ENCODE measurements around the gene MYO1F.
"Not testable (repeated sequence)": the region's sequence is repeated elsewhere in the genome, so short reads cannot be mapped to it uniquely, and the experiment has no call there.

Gene MYO1F

DNA sequence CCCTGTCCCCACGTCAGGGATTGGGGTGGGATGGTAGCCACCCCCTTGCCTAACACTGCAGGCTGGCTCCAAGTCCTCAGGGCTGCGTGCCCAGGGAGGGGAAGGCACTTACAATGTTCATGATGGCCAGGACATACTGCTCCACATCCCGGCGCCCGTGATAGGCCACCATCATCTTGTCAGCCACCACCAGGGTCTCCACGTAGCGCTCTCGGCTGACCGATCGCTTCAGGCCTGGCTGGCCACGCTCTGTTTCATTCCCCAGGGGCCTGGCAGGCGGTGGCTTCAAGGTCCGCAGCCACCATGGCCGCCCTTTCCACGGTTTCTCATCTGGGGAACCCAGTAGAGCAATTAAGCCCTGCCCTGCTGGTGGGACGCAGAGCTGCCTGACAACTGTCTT lies 23.6 kb upstream of the MYO1F start:
- DNase-seq (ENCODE audit: insufficient read length, low spot score) (no peak), FAIRE-seq (no peak)

DNA sequence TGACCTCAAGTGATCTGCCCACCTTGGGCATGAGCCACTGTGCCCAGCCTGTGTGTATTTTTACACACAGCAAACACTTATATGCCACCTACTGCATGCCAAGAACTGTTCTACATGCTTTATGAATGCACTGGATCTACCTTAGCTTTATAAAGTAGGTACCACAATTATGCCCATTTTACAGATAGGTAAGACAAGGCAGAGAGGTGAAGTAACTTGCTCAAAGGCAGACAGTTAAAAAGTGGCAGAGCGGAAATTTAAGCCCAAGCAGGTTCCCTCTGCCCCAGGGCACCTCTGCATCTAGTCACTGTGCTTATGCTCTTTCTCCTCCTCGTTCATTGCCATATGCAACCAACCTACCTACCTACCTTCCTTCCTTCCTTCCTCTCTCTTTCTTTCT lies 22.8 kb upstream of the MYO1F start:
- FAIRE-seq, result no peak
- DNase-seq (ENCODE audit: insufficient read length, low spot score), result no peak

DNA sequence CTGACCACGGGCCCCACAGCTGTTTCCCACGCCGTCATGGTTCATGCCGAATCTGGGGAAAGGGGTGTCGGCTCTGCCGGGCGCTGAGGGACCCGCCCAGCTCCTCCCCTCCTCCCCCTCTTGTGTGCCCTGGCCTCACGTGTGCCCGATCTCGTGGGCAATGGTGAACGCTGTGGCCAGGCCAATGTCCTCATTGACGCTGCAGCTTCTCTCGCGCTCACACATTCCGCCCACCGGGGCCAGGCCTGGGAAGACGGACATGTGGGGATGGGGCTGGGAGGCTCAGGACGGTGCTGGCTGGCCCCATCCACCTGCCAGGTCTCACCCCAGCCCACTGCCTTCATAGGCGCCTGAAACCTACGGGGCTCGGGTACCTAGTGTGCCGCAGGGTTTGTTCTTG lies 18.9 kb upstream of the MYO1F start:
- DNase-seq (ENCODE audit: insufficient read length, low spot score), result no peak
- FAIRE-seq, result no peak

DNA sequence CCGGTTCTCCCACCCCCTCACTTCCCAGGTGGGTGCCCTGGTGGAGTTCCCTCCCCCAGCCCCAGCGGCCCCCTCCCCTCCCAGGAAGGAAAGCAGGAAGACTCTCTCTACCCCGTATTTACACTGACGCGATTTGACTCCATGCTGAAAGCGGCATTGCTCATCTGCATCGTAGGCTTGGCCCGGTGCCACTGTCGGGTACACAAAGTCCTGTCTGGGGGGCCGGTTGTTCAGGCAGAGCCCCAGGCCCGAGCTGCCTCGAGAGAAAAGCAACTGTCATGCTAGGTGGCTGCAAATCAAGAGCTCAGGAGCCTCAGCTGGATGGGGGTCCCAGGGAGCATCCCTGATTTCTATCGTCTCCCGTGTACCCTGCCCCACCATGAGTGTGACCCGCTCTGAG lies 18.4 kb upstream of the MYO1F start:
- FAIRE-seq (no peak), DNase-seq (ENCODE audit: insufficient read length, low spot score) (no peak)

DNA sequence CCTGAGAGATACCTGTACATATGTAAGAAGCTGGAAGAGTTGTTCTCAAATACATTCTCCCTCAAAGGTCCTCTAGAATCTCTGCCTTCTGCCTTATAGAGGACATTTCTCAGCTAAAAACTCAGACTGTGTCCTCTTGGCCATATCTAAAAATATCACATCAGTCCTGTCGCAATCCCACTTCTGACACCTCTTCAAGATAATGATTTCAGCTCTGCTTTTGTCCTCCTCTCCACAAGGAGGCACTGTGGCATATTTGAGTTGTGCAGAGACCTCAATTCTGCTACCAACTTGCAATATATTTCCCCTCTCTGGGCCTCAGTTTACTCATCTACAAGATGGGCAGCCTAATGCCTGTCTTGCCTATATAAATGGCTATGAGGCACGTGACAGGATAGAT lies 16.7 kb upstream of the MYO1F start:
- FAIRE-seq (no peak), DNase-seq (ENCODE audit: insufficient read length, low spot score) (no peak)

DNA sequence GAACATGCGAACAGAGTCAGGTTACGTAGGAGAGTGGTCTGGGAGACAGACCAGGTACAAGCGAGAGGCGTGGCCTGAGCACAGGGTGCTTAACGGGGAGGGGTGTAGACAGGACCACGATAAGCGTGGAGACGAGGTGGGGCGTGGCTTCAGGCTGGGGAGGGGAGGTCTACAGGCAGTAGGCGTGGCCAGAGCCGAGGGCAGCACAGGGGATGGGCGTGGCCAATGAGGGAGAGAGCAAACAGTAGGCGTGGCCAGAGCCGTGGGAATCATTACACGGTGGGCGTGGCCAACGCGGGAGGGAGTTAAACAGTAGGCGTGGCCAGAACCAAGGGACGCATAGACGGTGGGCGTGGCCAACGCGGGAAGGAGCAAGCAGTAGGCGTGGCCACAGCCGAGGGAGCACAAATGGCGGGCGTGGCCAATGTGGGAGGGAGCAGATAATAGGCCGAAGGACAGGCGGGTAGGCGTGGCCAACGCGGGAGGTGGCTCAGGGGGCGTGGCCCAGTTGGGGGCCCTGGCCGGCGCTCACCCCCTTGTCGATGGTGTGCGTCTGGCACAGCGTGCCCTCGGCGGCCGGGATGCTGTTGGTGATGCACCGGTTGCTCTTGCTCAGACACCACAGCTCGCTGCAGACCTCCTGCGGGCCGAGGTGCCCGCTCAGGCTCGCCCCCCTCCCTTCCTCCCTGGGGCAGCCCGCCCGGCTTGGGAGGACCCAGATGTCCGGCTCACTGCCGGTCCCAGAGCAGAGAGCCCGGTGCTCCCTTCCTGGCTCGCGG lies 15.2 kb upstream of the MYO1F start:
- FAIRE-seq, result no peak
- DNase-seq (ENCODE audit: insufficient read length, low spot score), result no peak

DNA sequence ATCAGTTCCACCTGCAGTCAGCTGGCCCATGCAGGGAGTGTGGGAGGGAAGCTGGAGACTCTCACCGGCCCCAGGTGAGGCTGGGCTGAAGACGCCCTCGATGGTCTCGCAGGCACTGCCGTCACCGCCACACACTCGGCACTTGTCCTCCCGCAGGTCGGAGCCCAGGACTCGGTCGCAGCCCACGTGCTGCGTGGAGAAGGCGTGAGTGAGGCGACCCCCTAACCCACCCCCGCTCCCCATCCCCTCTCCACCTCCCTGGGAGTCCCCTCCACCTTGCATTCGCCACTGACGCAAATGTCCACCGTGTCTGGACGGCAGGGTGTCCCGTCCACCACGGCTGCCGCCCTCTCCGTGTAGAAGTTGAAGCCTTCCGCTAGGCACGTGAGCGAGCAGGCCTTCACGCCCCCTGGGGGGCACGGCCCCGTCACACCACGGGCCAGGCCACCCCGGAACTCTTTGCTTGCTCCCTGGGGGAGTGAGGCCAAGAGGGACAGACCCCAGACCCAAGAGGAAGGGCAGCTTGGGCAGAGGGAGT lies 12.0 kb upstream of the MYO1F start:
- no peak for DNase-seq (ENCODE audit: insufficient read length, low spot score)
- FAIRE-seq, result no peak

DNA sequence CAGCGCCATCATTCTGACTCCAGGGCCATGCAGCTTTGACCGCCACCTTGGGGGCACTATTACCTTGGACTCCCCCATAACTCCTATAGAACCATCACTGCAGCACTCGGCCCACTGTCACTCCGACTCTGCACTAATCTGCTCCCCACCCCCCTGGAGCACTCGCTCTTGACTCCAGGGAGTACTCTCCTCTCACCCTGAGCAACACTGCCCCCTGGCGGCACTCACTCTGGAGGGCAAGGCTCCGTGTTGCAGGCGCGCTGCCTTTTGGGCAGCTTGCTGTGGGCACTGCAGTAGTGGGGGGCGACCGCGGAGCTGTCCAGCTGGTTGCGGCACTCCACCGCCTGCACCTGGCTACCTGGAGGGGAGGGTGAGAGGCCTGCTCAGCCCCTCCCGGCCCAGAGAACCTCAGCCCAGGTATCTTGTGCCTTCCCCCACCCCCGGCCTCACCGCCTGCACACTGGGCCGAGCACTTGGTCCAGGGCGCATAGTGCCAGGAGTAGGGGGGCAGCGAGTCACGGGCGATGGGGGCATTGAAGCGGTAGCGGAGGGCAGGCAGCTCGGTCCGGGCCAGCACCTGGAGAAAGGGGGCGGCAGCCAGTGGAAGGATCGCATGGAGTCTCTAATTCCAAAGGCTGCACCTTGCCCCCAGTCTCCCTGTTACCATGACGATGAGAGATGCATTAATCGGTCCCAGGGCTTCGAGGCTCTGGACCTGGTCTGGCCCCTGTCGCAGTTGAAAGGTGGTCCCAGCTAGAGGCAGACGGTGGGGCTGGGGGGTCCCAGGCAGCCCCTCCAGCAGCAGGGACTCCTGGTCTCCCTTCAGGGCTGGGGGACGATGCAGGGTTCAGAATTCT lies 8.9 kb upstream of the MYO1F start:
- DNase-seq (ENCODE audit: insufficient read length, low spot score), result peak; percentile 63
- no peak for FAIRE-seq

DNA sequence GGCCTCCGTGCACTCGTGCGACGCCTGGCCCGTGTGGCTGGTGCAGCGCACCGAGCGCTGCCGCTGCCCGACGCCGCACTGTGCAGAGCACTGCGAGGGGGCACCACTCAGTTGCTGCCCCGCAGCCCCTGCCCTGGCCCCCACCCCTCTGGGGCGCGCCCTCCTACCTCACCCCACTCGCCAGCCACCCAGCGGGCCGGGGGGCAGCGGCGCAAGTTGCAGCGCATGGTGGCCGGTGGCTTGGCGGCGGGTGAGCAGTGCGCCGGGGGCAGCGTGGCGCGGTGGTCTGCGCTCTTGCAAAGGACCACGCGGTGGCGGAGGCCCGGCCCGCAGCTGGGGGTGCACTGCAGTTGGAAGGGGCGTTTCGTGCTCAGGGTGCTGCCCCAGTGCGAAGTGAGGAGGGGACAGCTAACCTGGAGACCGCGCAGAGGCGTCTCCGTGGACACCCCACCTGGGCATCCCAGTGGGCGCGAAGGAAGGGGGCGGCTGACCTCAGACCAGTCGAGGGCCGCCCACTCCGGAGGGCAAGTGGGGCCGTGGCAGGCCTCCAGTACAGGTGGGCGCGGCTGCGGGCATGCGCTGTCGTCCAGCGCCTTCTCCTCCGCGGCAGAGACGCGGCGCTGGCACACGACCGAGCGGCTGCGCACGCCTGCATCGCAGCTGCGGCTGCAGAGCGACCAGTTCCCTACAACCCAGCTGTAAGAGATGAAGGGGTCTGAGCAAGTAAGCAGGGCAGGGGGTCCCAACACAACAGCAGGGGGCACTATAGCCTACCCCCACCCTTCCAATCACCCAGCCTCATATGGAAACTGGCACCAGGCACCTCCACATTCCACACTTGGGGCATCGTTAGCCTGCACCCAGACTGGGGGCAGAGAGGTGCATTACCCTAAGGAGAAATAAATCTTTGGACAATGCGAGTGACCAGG lies 8.0 kb upstream of the MYO1F start:
- no peak for FAIRE-seq
- DNase-seq (ENCODE audit: insufficient read length, low spot score), result no peak

DNA sequence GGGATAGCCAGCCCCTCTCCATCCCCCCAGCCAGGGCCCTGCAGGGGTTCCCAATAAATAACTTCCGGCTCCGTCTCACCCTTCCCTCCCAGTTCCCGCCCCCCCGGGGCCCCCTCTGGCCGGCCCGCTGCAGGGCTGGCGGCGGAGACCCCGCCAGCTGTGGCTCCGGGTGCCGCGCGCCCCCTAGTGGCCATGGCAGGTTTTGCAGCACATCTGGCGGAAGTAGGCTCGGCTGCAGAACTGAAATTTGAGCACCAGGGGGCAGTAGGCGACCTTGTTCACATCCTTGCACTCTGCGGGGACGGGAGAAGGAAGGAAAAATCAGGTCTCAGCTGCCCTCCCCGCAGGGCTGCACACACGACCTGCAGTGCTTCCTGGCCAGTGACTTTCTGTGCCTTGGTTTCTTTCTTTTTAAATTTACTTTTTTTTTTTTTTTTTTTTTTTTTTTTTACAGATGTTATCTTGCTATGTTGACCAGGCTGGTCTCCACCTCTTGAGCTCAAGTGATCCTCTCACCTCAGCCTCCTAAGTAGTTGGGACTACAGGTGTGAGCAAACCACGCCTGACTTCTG lies 3.6 kb upstream of the MYO1F start:
- FAIRE-seq (peak; percentile 90), DNase-seq (ENCODE audit: insufficient read length, low spot score) (peak; percentile 89)

DNA sequence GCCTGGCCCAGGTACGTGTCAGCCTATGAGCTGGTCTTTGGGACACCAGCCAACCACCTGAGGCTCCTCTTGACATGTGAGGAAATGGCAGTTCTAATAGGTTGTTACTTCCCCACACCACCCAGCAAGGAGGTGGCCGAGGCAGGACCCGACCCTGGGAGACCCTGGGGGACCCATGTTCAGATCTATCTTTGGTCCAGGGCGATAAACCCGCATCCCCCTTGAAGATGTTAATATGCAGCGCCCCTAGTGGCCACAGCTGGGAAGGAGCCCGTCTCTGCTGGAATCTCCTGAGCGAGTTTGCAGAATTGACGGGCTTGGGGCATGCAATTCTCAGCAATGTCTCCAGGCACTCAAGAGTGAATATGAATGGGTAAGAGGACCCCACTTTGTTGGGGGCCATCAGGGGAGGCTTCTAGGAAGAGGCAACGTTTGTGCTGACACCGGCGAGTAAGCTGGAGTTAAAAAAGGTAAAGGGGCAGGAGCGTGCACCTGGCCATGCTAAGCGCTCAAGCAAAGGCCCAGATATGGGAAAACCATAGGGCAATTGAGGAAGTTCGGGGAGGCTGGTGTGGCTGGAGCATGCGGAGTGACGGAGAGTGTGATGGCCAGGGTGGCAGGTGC lies 1.5 kb upstream of the MYO1F start:
- DNase-seq (ENCODE audit: insufficient read length, low spot score) (peak; percentile 69), FAIRE-seq (peak; percentile 84)

DNA sequence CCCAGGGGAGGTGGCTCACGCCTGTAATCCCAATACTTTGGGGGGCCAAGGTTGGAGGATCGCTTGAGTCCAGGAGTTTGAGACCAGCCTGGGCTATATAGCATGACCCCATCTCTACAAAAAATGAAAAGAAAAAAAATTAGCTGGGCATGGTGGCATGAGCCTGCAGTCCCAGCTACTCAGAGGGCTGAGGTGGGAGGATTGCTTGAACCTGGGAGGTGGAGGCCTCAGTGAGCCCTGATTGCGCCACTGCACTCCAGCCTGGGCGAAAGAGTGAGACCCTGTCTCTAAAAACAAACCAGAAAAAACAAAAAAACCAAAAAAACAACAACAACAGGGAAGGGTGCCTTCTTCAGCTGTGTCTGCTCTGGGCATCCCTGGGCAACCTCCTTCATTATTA lies 499 bp upstream of the MYO1F start:
- no peak for FAIRE-seq

DNA sequence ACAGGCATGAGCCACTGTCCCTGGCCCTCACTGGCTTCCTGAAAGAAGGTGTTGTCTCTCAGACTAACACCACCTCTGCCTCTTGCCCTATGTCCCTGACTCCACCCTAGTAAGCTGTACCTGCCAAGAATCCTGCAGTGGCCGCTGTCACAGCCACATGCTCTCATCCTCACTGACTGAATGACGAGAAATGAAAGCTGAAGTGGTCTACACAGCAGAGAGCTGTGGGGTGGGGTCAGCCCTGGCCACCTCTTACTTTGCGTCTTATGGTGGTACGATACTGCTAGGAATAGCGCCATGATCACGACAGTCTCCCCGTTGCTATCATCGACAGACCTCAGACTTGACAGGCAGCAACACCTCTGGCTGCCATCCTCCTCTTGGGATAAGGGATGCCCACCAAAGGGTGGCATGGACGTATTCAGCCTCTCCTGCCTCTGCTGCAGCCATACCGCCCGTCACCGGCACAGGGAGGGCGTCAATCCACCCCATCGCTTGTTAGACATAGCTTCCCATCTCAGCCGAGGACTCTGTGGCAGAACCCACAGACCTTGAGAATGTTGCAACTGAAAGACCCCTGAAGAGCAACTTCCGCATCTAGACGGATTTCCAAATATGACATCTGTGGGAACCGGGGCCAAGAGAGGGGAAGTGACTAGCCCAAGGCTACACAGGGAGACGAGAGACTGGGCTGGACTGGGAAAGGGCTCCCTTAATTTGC lies 809 bp downstream of the MYO1F start:
- FAIRE-seq, result no peak
- DNase-seq (ENCODE audit: insufficient read length, low spot score), result no peak

More for the DNA sequence above, 499 bp upstream of the MYO1F start:
- no peak for DNase-seq (ENCODE audit: insufficient read length, low spot score)

DNA sequence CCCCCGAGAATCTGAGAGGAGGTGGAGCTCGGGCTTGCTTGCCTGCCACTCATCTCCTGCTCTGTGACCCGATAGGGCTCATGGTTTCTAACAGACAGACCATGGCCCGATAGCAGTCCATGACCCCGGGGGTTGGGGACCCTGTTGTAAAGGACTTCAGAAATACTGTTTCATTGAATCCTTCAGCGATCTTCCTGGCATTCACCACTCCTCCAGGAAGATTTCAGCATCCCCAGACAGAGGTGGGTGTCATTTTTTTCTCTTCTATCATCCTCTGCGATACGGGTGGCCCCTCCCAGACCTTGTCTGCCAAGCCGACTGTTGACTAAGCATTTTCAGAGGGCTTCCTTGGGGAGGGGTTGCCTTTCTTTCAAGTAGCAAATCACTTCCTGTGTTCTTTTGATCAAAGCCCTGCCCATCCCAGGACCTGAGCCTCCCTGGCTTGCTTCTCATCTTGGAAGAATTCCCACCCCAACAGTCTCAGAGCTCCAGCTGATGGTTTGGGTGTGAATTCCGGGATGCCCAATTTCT lies 1.7 kb downstream of the MYO1F start:
- FAIRE-seq (no peak), DNase-seq (ENCODE audit: insufficient read length, low spot score) (no peak)

DNA sequence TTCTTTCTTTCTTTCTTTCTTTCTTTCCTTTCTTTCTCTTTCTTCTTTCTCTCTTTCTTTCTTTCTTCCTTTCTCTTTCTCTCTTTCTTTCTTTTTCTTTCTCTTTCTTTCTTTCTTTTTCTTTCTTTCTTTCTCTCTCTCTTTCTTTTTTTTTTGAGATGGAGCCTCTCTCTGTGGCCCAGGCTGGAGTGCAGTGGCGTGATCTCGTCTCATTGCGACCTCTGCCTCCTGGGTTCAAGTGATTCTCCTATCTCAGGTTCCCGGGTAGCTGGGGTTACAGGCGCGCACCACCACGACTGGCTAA lies 2.7 kb downstream of the MYO1F start:
- DNase-seq (ENCODE audit: insufficient read length, low spot score); FAIRE-seq: not testable (repeated sequence)

DNA sequence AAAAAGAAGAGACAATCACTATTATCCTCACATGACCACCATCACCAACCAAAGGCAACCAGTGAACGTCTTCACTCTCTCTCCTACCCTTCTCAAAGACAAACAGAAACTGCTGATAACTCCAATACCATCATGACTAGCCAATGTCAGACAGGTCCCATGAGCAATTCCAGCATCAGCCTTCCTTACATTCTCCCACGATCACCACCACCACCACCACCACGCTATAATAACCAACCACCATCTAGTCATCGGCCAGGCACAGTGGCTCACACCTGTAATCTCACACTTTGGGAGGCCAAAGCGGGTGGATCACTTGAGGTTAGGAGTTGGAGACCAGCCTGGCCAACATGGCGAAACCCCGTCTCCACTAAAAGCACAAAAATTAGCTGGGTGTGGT lies 3.9 kb downstream of the MYO1F start:
- no peak for DNase-seq (ENCODE audit: insufficient read length, low spot score)
- no peak for FAIRE-seq

DNA sequence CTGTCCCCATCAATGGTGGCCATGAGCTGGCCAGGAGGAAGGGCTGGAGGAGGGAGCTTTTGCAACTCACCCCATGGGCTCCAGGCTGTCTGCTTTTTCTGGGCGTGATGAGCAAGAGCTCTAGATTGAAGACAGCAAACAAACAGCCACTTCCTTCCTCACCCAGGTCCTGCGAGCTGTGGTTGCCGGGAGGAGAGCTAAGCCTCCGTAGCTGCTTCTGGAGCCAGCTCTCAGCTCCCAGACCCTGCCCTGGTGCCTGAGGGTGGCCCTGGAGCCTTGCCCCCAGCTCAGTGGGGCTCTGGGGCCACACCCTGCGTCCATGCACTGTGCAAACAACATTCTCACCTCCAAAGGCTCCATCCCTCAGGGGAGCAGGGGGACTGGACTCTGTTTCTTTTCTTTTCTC lies 6.2 kb downstream of the MYO1F start:
- FAIRE-seq (no peak), DNase-seq (ENCODE audit: insufficient read length, low spot score) (no peak)

DNA sequence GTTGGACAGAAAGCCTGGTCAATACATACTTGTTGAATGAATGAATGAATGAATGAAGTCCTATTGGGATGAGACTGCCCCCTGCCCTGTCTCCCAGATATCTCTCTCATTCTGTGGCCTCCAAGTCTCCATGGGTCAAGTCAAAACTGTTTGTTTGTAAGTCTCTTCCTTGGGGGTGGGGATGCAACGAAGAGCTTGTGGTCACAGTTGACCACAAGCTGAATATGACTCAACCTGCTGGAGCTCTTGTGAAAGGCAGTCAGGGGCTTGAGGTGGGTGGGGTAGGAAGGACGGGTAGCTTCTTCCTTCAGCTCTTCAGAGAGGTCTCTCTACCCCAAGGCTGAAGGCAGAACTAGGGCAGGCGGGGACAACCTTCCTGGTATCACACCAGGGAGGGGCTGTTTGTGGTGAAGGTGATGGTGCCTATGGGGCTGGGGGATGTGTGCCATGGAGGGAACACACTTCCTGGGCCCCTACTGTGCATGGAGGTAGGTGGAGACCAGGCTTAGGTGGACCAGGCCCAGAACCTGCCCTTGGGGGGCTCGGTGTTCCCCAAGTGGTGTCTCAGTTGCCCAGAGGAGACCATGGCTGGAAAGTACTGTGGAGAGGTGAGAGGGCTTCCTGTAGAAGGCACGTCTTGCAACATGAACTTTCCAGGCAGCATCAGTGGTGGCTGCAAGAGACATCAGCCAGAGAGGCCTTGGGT lies 8.0 kb downstream of the MYO1F start:
- FAIRE-seq (peak; percentile 87), DNase-seq (ENCODE audit: insufficient read length, low spot score) (peak; percentile 78)
